ENCODE results near the gene PMM2. TPM values are rescaled to one million over a fixed set of nuclear protein-coding genes. Genes with fewer than 3 reads are reported as not detected.
A peak's percentile ranks its signal among the peaks of the same experiment; 100 is the strongest.

The PMM2 gene
- total and polyA plus RNA-seq, 9 of the 15 experiments (the other 6 are each of a cell fraction or from before 2014, with no cell fraction given) = 5.6 to 42.7 (median 25.9) TPM

- no peak for TF ChIP-seq CEBPZ (IDR thresholded peaks at IDR 0.05; ENCODE audit: borderline replicate concordance, low read depth, low read length)
These were observed 94.5 kb downstream of the PMM2 start (continued) for GRCh38 chr16:8892101-8892575.

- in situ Hi-C loops (cut with MboI) = no loop called here
These were observed 95.8 kb downstream of the PMM2 start for GRCh38 chr16:8893426-8893825.

More at GRCh38 chr16:8893426-8893825, 95.8 kb downstream of the PMM2 start:
- Histone ChIP-seq H3K36me3 (ENCODE audit: control insufficient read depth, insufficient read depth, low read length) (peaks cover 89% of the 10 kb centered on the region; the same call in 2 of the 3 replicates), H3K4me3 (no peak overlapping the region), H3K9ac (ENCODE audit: insufficient read depth in 1 of 2, low read depth in 2 of 2, low read length in 2 of 2) (no peak overlapping the region), H3K9me3 (replicated peaks; ENCODE audit: control insufficient read depth, insufficient read depth, low read depth, low read length) (no peaks in the 10 kb centered on the region), H3K4me1 (replicated peaks in 1 of 2; ENCODE audit: control insufficient read depth in 2 of 2, insufficient read depth in 2 of 2, low read length in 2 of 2) (peaks cover 0 to 16% of the 10 kb centered on the region in 2 experiments; a peak in 3 of 5 replicates), H3K27ac (ENCODE audit: extremely low read depth, low read depth, low read length) (no peak overlapping the region), H3K9me1 (ENCODE audit: control insufficient read depth, insufficient read depth, low read length) (peaks cover 4% of the 10 kb centered on the region), H2AFZ (ENCODE audit: low read depth, low read length) (no peak overlapping the region), H4K20me1 (replicated peaks; ENCODE audit: control insufficient read depth, insufficient read depth, low read length) (peaks cover 10% of the 10 kb centered on the region; the same call in 1 of the 2 replicates), H3K27me3 (ENCODE audit: control insufficient read depth in 2 of 2, insufficient read depth in 2 of 2, low read length in 2 of 2) (no peaks in the 10 kb centered on the region), H3K4me2 (ENCODE audit: insufficient read depth, low read length) (no peak overlapping the region), H3K79me2 (ENCODE audit: control insufficient read depth, insufficient read depth, low read length) (no peaks in the 10 kb centered on the region)
- FAIRE-seq = no peak
- TSS peak; percentile 18 for BruUV-seq (replicated peaks)
- ChIA-PET CTCF (ENCODE audit: low intra/inter-chr PET ratio) (no interaction called here), POLR2A (interaction anchor here (1.1 kb wide), 1 partner anchor 17 kb away, joined by 3 read pairs; no protein-coding TSS in a partner anchor)
- WGBS (ENCODE audit: insufficient coverage, low coverage, missing lambda C conversion rate) = 92% methylated on average over 9 of the region's 9 CpGs
- TF ChIP-seq ZNF778 (CRISPR knock-in tag; IDR thresholded peaks at IDR 0.05) (no peak), TFE3 (CRISPR knock-in tag; IDR thresholded peaks at IDR 0.05) (no peak), XRCC3 (IDR thresholded peaks at IDR 0.05) (no peak), PHB2 (IDR thresholded peaks at IDR 0.05; ENCODE audit: low read depth) (no peak), ZNF830 (CRISPR knock-in tag; IDR thresholded peaks at IDR 0.05) (no peak)
- intact Hi-C loops (cut with micrococcal nuclease) = no loop called here
- no peak for ATAC-seq
- DNase-seq (ENCODE audit: extremely low read depth in 1 of 4, low spot score in 3 of 4) = no peak

All from K562 (cell line).